K562 (cell line): Measurements from ENCODE around the gene POGLUT2. TPM values are rescaled to one million over a fixed set of nuclear protein-coding genes. Genes with fewer than 3 reads are reported as not detected.

ENCODE experiments used
- BDP1 ChIP-seq: IDR thresholded peaks from 3 replicates; pipeline ENCODE4 v1.6.1; 2011; ENCODE audit not compliant: insufficient read length, insufficient read depth
- FOXP4 ChIP-seq: sonication (generic); formaldehyde crosslinking; IDR thresholded peaks from 2 replicates; pipeline ENCODE4 v1.8.0; 2022; ENCODE audit warnings: mild to moderate bottlenecking, missing genetic modification reagents, borderline replicate concordance
- HMBOX1 ChIP-seq: sonication (generic); IDR thresholded peaks from 2 replicates; pipeline ENCODE4 v1.6.1; 2016
- RBM22 ChIP-seq: fragments of 200-400 bp; formaldehyde crosslinking; IDR thresholded peaks from 2 replicates; pipeline ENCODE4 v1.6.1; 2018; ENCODE audit warnings: low read length, low read depth; ENCODE audit not compliant: poor library complexity, severe bottlenecking
- RNF219 ChIP-seq: fragments of 250-450 bp; sonication (Bioruptor Pico); IDR thresholded peaks from 2 replicates; pipeline ENCODE4 v1.5.0; 2022; ENCODE audit warnings: mild to moderate bottlenecking
- ZBTB26 ChIP-seq: fragments of 450-650 bp; formaldehyde crosslinking; IDR thresholded peaks from 2 replicates; pipeline ENCODE4 v1.4.0; 2022; ENCODE audit warnings: missing genetic modification characterization
- polyA plus RNA-seq, 8 experiments: library from polyadenylated mRNA; depleted of rRNA in 4 of 8; stranded (reverse) in 5 of 8; unstranded in 3 of 8; fragments of >200 nt; fragmentation: Nextera tagmentation in 2 of 8; fragmentation: Illumina TruSeq in 1 of 8; extraction: Ambion mirVana in 2 of 8; extraction: Trizol in 1 of 8; gene quantifications; 2 replicates each; pipeline versions ENCODE4 v1.2.1 to v1.2.3, GENCODE V29; 2011 to 2014; ENCODE audit warnings: inconsistent platforms in 1 of 8, missing spikeins in 1 of 8
- total RNA-seq, 7 experiments: library from RNA; depleted of rRNA in 6 of 7; stranded (reverse); fragments of >200 nt in 6 of 7; fragmentation: Illumina TruSeq in 2 of 7; extraction: Trizol in 2 of 7; gene quantifications; 2 replicates each; pipeline versions ENCODE4 v1.2.1 to v1.2.3, GENCODE V29; 2011 to 2021; ENCODE audit warnings: low replicate concordance in 1 of 7
- TF ChIP-seq, protein P1 (sequence below): fragments of 450-650 bp; IDR thresholded peaks from 2 replicates; pipeline ENCODE4 v1.6.1; 2016; ENCODE audit warnings: antibody characterized with exemption
- TF ChIP-seq, protein P2 (sequence below): fragments of 250-450 bp; sonication (Bioruptor Pico); IDR thresholded peaks from 2 replicates; pipeline ENCODE4 v1.4.0; 2020
- TF ChIP-seq, protein P3 (sequence below), 2 experiments: fragments of 450-650 bp in 1 of 2; sonication (generic) in 1 of 2; formaldehyde crosslinking in 1 of 2; IDR thresholded peaks in 1 of 2; conservative IDR thresholded peaks in 1 of 2; 2 replicates each; pipeline versions ENCODE4 v1.6.1 to v1.8.1; 2016 to 2023; ENCODE audit warnings: mild to moderate bottlenecking in 2 of 2, moderate library complexity in 2 of 2, inconsistent platforms in 1 of 2, missing genetic modification reagents in 1 of 2

Gene POGLUT2
- total and polyA plus RNA-seq, 9 of the 15 experiments (the other 6 are each of a cell fraction or from before 2014, with no cell fraction given), result 3.8 to 11.8 (median 10.8) TPM

GRCh38 chr13:102773441-102774213 is 25.1 kb downstream of the POGLUT2 start, which contains the start of gene TEX30 (continued):
- peak; percentile 49; the same call in 1 of the 2 replicates for TF ChIP-seq FOXP4 (CRISPR knock-in tag)
- TF ChIP-seq ZBTB26 (CRISPR knock-in tag), result no peak
- TF ChIP-seq, protein P1, sequence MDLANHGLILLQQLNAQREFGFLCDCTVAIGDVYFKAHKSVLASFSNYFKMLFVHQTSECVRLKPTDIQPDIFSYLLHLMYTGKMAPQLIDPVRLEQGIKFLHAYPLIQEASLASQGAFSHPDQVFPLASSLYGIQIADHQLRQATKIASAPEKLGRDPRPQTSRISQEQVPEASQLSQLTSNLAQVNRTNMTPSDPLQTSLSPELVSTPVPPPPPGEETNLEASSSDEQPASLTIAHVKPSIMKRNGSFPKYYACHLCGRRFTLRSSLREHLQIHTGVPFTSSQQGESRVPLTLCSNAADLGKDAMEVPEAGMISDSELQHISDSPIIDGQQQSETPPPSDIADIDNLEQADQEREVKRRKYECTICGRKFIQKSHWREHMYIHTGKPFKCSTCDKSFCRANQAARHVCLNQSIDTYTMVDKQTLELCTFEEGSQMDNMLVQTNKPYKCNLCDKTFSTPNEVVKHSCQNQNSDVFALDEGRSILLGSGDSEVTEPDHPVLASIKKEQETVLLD, result no peak
- TF ChIP-seq RBM22, result peak; percentile 60
- TF ChIP-seq HMBOX1, result no peak
- TF ChIP-seq, protein P2, sequence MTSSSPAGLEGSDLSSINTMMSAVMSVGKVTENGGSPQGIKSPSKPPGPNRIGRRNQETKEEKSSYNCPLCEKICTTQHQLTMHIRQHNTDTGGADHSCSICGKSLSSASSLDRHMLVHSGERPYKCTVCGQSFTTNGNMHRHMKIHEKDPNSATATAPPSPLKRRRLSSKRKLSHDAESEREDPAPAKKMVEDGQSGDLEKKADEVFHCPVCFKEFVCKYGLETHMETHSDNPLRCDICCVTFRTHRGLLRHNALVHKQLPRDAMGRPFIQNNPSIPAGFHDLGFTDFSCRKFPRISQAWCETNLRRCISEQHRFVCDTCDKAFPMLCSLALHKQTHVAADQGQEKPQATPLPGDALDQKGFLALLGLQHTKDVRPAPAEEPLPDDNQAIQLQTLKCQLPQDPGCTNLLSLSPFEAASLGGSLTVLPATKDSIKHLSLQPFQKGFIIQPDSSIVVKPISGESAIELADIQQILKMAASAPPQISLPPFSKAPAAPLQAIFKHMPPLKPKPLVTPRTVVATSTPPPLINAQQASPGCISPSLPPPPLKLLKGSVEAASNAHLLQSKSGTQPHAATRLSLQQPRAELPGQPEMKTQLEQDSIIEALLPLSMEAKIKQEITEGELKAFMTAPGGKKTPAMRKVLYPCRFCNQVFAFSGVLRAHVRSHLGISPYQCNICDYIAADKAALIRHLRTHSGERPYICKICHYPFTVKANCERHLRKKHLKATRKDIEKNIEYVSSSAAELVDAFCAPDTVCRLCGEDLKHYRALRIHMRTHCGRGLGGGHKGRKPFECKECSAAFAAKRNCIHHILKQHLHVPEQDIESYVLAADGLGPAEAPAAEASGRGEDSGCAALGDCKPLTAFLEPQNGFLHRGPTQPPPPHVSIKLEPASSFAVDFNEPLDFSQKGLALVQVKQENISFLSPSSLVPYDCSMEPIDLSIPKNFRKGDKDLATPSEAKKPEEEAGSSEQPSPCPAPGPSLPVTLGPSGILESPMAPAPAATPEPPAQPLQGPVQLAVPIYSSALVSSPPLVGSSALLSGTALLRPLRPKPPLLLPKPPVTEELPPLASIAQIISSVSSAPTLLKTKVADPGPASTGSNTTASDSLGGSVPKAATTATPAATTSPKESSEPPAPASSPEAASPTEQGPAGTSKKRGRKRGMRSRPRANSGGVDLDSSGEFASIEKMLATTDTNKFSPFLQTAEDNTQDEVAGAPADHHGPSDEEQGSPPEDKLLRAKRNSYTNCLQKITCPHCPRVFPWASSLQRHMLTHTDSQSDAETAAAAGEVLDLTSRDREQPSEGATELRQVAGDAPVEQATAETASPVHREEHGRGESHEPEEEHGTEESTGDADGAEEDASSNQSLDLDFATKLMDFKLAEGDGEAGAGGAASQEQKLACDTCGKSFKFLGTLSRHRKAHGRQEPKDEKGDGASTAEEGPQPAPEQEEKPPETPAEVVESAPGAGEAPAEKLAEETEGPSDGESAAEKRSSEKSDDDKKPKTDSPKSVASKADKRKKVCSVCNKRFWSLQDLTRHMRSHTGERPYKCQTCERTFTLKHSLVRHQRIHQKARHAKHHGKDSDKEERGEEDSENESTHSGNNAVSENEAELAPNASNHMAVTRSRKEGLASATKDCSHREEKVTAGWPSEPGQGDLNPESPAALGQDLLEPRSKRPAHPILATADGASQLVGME (CRISPR knock-in tag), result no peak
- TF ChIP-seq RNF219 (CRISPR knock-in tag), result no peak
- no peak for TF ChIP-seq BDP1
- TF ChIP-seq, protein P3, sequence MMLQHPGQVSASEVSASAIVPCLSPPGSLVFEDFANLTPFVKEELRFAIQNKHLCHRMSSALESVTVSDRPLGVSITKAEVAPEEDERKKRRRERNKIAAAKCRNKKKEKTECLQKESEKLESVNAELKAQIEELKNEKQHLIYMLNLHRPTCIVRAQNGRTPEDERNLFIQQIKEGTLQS (IDR thresholded peaks at IDR 0.05), result no peak
- TF ChIP-seq, protein P3 (CRISPR knock-in tag; conservative IDR thresholded peaks at IDR 0.05), result no peak; the same call in 1 of the 2 replicates
